GM18520 (cell line): ENCODE measurements around the gene LGR6.

Experiments
- ATAC-seq: cut with Tn5 transposase; IDR thresholded peaks from one replicate; pipeline ENCODE4 v1.9.1; 2021; ENCODE audit not compliant: unreplicated experiment

Gene LGR6

GRCh38 chr1:202217951-202218350 lies 24.4 kb downstream of the LGR6 start:
- no peak for ATAC-seq

- ATAC-seq = no peak
Measured at GRCh38 chr1:202220733-202221132, 27.1 kb downstream of the LGR6 start.

GRCh38 chr1:202221911-202222909 lies 28.6 kb downstream of the LGR6 start:
- ATAC-seq = no peak

- ATAC-seq = no peak
Measured at GRCh38 chr1:202223121-202223860, 29.7 kb downstream of the LGR6 start.

- no peak for ATAC-seq
Measured at GRCh38 chr1:202224453-202224852, 30.9 kb downstream of the LGR6 start.

GRCh38 chr1:202225131-202225530 lies 31.5 kb downstream of the LGR6 start:
- ATAC-seq = no peak

- ATAC-seq = no peak
Measured at GRCh38 chr1:202227053-202227672, 33.6 kb downstream of the LGR6 start.

- no peak for ATAC-seq
Measured at GRCh38 chr1:202227997-202228401, 34.4 kb downstream of the LGR6 start.

GRCh38 chr1:202228484-202229122 lies 35.0 kb downstream of the LGR6 start:
- ATAC-seq = no peak

GRCh38 chr1:202229376-202229775 lies 35.8 kb downstream of the LGR6 start:
- ATAC-seq = no peak

GRCh38 chr1:202230061-202230938 lies 36.7 kb downstream of the LGR6 start:
- ATAC-seq = no peak

GRCh38 chr1:202230939-202231645 lies 37.5 kb downstream of the LGR6 start:
- no peak for ATAC-seq

- ATAC-seq = no peak
Measured at GRCh38 chr1:202233171-202233570, 39.6 kb downstream of the LGR6 start.

GRCh38 chr1:202233804-202234203 lies 40.2 kb downstream of the LGR6 start:
- ATAC-seq = no peak

GRCh38 chr1:202234331-202235002 lies 40.9 kb downstream of the LGR6 start:
- no peak for ATAC-seq

GRCh38 chr1:202235003-202235660 lies 41.5 kb downstream of the LGR6 start:
- no peak for ATAC-seq

- ATAC-seq = peak; percentile 59
Measured at GRCh38 chr1:202235856-202236837, 42.5 kb downstream of the LGR6 start.
